NB4 (cell line): ENCODE data around the gene SORBS1.

Source experiments
- DNase-seq: peaks from one replicate; pipeline ENCODE4 v3.0.0; 2010; ENCODE audit warnings: low read depth
- H3K4me3 ChIP-seq: one replicate; pipeline ENCODE4 v1.5.1; 2011; ENCODE audit warnings: mild to moderate bottlenecking, low read depth, low read length, moderate library complexity
- MYC ChIP-seq: IDR thresholded peaks from 2 replicates; pipeline ENCODE4 v1.6.1; 2011; ENCODE audit warnings: low read depth, low read length
- POLR2A ChIP-seq: IDR thresholded peaks from 2 replicates; pipeline ENCODE4 v1.6.1; 2011; ENCODE audit warnings: mild to moderate bottlenecking; ENCODE audit not compliant: insufficient read length; ENCODE audit errors: extremely low read depth
- TF ChIP-seq, protein P1 (sequence below): IDR thresholded peaks from 2 replicates; pipeline ENCODE4 v1.6.1; 2011; ENCODE audit warnings: low read depth, low read length
- TF ChIP-seq, protein P2 (sequence below): IDR thresholded peaks from one replicate; pipeline ENCODE4 v1.5.1; 2012; ENCODE audit warnings: low read depth, low read length

SORBS1 gene

DNA sequence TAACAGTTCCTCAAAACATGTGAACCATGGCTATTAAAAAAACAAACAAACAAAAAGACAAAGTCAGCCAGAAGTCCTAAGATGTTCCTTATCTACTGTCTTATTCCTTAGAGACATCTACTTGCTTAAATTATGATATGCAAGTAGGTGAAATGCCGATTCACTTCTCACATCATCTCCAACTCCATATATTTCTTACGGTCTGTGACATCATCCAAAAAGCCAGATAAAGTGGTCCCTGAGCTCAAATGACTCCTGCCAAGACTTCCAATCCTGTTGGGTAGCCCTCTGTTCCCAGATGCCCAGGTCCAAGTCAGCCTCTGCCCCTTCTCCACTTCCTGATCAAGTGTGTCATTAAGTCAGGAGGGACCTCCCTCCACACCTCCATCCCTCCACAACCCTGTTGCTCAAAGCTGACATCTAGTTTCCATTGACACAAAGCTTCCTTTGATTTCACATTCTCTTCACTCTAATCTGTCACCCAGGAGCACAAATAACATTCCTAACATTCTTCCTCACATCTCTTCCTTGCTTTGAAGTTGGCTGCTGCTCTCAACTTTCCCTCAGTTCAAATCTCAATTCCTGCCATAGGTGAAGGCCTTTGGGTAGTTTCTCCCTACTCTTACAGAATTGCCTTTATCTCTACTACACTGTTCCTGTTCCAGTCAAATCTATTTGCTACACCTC, 214.3 kb downstream of the SORBS1 start:
- TF ChIP-seq MYC (no peak), POLR2A (no peak)
- TF ChIP-seq, protein P1, sequence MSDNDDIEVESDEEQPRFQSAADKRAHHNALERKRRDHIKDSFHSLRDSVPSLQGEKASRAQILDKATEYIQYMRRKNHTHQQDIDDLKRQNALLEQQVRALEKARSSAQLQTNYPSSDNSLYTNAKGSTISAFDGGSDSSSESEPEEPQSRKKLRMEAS, result no peak
- TF ChIP-seq, protein P2, sequence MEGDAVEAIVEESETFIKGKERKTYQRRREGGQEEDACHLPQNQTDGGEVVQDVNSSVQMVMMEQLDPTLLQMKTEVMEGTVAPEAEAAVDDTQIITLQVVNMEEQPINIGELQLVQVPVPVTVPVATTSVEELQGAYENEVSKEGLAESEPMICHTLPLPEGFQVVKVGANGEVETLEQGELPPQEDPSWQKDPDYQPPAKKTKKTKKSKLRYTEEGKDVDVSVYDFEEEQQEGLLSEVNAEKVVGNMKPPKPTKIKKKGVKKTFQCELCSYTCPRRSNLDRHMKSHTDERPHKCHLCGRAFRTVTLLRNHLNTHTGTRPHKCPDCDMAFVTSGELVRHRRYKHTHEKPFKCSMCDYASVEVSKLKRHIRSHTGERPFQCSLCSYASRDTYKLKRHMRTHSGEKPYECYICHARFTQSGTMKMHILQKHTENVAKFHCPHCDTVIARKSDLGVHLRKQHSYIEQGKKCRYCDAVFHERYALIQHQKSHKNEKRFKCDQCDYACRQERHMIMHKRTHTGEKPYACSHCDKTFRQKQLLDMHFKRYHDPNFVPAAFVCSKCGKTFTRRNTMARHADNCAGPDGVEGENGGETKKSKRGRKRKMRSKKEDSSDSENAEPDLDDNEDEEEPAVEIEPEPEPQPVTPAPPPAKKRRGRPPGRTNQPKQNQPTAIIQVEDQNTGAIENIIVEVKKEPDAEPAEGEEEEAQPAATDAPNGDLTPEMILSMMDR, result no peak
- H3K4me3 ChIP-seq, result no peak overlapping the region
- no peak for DNase-seq

DNA sequence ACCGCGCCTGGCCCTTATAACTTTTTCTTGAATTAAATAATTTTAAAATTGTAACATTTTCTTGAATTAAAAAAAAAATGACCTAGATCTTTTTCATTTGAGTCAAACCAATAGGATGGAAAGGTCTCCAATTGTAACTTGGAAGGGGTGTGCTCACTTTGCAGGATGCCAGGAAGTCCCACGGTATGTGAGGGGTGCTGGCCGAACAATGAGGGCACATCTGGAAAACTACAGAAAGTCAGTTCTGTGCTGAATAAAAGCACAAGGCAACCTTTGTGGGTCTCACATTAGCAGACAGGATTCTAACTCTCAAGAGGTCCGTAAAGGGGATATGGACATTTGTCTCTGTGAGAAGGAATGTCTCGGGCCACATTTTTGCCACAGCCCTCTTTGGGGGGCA, 217.6 kb downstream of the SORBS1 start:
- no peak for TF ChIP-seq POLR2A
- TF ChIP-seq, protein P1, result no peak
- no peak for TF ChIP-seq MYC
- TF ChIP-seq, protein P2, result no peak
- no peak for DNase-seq
- no peak overlapping the region for H3K4me3 ChIP-seq

DNA sequence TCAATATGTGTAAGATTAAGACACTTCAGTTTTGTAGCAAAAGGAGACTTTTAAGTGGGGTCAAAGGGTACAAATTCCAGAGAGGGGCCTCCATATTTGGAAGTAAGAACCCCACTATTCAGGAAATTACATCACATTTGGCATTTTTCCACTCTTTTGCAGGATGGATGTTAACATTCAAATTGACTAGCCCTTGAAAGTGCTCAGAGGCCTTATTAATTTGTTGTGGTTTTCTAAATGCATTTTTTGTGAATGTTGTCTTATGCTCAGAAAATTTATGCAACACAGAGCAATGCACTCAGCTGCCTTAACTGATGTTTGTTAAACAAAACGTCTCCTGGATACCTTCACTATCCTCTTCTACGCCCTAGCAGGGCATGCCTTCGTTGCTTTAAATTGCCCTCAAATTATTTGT, 219.4 kb downstream of the SORBS1 start:
- H3K4me3 ChIP-seq, result no peak overlapping the region
- TF ChIP-seq, protein P2, result no peak
- TF ChIP-seq, protein P1, result no peak
- no peak for TF ChIP-seq MYC
- TF ChIP-seq POLR2A, result no peak
- no peak for DNase-seq

DNA sequence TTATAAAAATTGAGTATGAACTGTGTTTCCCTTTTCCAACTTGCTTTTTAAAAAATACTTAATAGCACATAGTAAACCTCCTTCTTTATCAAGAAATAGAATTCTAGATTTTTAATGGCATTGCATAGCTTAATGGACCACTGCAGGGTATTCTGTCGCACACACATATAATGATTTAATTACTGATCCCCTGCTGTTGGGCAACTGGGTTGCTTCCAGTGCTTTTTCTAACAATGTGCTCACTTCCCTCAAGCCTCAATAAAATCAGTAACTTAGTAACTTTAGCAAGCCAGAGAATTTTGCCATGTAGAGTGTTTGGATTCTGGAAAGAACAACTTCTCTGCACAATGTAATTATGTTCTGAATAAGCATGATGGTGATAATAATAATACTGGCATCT, 221.3 kb downstream of the SORBS1 start:
- TF ChIP-seq MYC, result no peak
- TF ChIP-seq, protein P1, result no peak
- no peak overlapping the region for H3K4me3 ChIP-seq
- no peak for DNase-seq

DNA sequence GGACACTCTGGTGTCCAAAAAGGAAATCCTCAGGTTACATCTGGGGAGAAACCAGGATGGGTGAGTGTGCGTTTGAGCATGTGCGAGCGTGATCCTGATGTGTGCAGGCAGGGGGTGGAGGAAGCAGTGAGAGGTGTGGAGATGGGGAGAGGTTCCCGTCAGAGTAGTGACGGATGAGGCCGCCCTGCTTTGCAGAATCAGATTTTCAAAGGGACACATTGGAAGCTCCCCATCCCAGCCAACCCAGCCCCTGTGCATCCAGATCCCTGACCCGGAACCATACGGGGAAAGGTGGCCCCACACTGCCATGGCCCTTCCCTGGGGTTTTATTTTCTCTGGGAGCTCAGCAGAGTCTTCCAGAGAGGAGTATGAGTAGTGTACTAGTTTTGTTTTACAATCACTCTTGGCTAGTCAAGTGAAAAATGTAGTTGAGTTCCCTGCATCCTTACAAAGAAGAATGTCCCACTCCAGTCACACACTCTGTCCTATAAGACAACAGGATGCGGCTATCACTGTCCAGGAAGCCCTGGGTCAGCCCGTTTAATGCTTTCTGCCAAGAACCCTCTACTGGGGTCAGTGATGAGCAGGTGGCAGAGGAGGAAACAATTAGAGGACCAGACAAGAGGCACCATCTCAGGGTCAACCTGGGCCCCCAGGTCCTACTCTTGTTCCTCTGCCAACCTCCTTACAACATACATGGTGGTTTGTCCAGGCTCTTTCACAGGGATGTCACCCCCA, 223.6 kb downstream of the SORBS1 start:
- DNase-seq, result no peak
- TF ChIP-seq, protein P2, result no peak
- TF ChIP-seq, protein P1, result no peak
- TF ChIP-seq MYC, result no peak
- TF ChIP-seq POLR2A, result no peak

DNA sequence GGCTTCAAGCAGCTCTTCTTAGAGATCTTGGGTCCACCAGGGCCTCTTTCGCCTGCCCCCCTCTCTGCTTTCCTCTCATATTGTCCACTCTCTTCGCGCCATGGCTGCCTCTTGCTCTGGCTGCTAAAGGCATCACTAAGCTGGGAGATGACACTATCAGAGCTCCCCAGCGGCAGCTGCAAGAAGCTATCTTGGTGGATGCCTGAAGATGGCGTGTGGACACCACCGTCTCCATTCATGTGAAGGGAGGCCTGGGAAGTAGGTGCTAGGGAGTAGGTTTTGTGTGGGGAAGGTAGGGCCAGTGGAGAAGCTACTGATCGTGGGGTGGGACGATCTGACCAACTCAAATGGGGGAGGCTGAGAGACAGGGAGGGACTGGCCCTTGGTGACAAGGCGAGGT, 224.5 kb downstream of the SORBS1 start:
- peak; percentile 11 for DNase-seq
- no peak for TF ChIP-seq MYC
- TF ChIP-seq, protein P2, result no peak
- no peak for TF ChIP-seq POLR2A
- TF ChIP-seq, protein P1, result no peak

More for the DNA sequence above, 223.6 kb downstream of the SORBS1 start:
- H3K4me3 ChIP-seq, result no peak overlapping the region

More for the DNA sequence above, 224.5 kb downstream of the SORBS1 start:
- H3K4me3 ChIP-seq, result no peak overlapping the region
